HG02852 (cell line): Measurements from ENCODE around the gene P2RY12.

Source experiments
- ATAC-seq: cut with Tn5 transposase; IDR thresholded peaks from one replicate; pipeline ENCODE4 v1.9.1; 2021; ENCODE audit warnings: mild to moderate bottlenecking, moderate library complexity; ENCODE audit not compliant: unreplicated experiment

The P2RY12 gene

DNA sequence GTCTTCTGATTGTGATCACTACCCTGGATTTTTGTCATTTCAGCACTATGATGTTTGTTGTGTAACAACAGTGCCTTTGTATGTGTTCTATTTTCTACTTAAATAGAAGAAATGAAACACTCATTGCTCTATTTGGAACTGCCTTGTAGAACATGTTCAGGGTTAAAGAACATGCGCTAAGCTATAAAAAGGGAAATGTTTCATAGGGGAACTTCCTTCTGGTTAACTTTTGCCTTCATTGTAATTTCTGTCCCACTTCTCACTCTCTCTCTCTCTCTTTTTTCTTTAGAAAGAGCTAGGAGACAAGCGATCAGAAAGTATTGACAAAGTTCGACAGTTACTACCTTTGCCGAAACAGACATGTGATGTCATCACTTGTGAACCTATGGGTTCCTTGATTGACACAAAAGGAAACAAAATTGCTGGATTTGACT is at the start of gene P2RY12:
Gene P2RY12, minus strand, starts transcription at position 13 of the 434 bp plus-strand sequence. CDS start 45,908 bp downstream, outside the sequence.
- peak; percentile 51 for ATAC-seq

DNA sequence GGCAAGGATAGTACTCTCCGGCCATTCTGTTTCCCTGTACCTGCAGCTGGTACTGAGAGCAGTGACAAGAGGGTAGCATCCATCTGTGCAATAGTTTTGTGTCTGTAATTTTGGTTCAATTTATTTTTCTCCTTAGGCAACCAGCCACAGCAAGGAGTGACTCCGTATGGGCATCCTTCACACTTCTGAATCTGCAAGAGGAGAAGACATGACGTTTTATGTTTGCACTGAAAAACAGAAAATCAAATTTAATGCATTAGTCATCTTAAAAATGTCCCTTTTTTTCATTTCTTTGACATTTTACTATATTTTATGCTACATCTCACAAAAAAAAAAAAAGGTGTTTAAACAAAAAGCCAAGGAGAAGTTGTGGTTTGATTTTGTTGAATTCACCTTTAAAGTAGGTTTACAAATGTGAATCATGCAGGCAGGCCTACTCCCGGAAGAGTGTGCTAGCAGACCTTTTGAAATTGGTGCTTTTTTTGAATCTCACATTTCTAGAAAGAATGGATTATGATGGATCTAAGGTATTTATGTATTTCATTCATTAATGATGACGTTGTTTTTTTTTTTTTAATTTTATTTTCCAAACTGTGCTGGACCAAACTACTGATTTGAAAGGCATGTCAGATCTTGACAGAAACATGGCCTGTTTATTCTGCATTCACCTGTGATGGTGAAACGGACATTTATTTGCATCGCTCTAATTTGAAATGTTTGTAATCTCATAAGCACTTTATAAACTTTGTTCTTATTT is 48.2 kb upstream of the P2RY12 start:
- no peak for ATAC-seq

DNA sequence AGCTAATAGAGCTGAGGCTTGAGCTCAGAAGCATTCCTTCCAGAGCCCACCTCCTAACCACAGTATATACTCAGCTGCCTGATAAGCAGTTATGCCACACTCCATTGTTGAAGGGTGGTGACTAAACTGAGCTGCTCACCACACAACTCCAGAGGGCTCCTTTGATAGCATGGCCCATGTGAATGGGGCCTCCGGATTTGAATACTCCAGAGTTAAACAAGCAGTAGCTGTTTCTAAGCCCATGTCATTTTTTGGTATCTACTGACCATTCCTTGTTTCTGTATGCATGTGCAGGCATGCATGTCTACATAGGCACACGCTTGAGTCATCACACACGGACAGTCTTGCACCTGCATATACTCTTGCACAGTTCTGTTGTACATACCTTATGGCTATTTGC is 47.4 kb upstream of the P2RY12 start:
- no peak for ATAC-seq

DNA sequence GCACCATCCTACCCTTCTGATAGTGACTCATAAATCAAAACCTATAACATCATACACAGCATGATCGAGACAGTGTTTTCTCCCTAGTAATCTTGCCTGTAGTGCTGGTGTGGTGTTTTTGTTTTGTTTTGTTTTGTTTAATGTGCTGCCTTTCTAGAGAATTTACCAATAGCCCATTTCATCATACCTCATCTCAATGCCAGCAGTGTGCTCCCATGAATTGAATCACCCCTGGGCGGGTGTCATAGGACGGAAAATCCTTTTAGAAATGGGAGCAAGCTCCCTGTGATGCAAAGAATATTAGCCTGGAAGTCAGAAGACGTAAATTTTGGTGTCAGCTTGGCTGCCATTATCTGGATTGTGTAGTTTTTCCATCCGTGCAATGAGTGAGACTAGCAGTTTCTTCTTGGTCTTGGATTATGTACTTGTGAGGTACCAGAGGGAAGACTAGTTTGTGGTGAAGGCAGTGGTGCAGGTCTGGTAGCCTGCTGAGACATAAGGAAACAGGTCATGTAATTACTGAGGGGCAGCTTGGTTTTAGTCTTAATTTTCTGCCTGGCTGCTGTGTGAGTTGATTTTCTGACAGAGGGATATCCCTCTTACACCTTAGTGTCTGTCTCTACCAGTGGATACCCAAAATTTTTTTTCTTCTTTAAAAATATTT is 46.4 kb upstream of the P2RY12 start:
- ATAC-seq, result no peak

DNA sequence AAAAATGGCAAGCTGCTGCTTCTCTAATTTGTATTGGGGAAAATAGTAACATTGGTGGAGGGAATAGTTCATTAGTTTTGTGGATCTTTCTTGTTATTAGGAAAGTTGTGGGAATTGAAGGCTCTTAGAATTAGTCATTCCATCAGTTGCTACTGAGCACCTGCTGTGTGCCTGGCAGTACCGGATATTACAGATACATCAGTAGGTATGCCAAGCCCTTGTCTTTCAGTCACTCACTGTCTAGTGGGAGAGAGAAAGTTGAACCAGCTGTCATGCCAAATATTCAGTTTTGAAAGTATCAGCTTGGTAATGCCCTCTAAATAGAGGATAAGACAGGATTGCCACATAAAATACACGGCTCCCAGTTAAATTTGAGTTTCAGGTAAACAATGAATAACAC is 43.8 kb upstream of the P2RY12 start:
- no peak for ATAC-seq

DNA sequence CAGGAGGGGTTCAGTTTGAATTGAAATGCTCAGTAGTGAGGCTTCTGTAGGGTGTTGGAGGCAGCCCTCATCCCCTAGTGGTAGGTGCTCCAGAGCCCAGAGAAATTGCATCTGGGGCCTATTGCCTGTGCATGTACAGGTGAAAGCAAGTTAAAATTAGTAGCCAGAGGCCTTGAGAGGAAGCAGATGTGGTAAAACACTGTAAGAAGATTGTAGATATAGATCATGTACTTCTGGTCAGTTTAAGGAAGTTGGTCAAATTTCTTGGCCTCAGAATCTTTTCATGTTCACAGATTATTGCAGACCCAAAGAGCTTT is 41.7 kb upstream of the P2RY12 start:
- ATAC-seq, result peak; percentile 84

DNA sequence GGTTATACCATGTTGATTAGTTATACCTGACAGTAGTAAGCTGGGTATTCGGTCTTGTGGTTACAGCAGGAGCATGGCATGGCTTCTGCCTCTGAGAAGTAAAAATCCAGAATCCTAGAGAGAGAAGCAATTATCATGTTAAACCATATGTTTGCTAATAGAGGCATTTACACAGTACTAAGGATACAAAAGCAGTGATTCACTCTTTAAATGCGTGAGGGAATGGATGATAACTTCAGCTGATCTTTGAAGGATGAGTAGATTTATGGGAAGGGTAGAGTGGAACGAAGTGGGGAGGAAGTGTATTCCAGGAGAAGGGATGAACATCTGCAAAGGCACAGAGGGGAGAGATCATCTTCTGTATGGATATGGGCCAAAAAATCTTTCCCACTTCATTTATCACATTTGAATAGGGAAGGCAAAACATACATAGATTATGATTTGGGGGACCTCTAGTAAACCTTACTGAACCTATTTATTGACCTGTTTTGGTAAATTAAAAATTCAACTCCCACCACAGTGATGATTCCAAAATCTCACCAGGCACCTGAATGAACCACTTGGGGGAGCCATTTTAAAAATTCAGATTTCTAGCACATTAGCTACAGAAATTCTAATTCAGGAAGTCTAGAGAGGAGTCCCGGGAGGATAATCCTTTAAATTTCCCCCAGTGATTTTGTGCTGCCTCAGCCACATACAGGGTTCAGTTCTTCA is 41.2 kb upstream of the P2RY12 start:
- ATAC-seq, result peak; percentile 36

DNA sequence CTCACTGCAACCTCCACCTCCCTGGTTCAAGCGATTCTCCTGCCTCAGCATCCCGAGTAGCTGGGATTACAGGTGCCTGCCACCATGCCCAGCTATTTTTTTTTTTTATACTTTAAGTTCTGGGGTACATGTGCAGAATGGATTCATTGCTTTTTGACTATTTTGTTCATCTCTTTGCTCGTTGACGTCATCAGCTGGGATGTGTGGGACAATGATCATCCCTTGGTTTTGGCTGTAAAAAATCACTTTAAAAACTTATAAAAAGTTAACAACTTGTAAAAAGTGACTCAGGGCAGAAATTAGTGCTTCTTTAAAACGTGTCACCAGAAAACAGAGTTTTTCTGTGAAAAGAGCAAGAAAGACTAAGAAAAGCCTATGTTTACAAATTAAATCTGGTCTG is 38.5 kb upstream of the P2RY12 start:
- ATAC-seq, result no peak

DNA sequence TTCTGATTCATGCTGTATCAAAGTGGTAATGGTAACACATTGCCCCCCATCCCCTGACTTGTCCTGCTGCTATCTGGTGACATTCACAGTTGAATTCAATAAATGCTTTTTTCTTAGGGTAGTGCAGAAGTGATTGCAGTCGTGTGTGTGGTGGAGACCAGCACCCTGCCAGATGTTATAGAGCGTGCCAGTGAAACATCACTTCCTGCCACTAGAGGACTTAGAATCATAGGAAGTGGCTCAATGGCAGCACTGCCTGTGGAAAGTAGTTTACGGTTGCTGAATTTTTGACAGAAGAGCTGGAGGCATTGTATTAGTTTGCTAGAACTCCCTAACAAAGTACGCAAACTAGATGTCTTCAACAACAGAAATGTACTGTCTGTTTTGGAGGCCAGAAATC is 37.4 kb upstream of the P2RY12 start:
- ATAC-seq, result no peak

DNA sequence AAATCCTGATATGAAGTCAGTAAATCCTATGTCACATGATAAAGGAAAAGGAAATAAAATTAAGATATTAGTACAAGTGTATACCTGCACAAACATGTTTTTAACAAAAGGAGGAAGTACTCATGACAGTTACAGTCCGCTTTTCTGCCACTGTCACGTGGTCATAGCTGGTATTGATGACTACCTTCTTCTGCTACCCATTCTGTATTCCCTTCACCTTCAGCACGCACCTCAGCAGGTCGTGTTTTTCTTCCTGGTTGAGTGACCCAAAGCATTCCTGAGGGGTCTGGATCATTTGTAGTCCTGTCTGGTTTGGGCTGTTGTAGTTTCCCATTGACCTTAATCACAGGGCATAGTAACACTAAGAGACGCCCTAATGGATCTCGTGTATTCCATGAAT is 35.3 kb upstream of the P2RY12 start:
- no peak for ATAC-seq

DNA sequence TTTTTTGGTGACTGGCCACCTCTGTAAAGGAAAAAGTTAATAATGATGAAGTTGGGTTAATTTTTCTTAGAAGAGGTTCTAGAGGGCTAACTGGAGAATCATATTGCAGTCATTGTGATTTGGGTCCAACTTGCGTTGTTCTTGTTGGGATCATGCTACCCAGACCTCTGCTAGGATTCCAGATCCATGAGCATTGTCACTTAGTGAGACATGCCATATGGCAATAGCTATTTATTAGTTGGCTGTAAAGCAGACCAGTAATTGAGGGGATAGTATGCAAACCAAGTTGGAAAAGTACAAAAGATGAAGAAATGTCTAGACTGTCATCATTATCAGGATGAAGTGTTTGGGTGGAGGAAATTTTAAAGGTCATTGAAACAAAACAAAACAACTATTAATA is 30.7 kb upstream of the P2RY12 start:
- ATAC-seq, result no peak

DNA sequence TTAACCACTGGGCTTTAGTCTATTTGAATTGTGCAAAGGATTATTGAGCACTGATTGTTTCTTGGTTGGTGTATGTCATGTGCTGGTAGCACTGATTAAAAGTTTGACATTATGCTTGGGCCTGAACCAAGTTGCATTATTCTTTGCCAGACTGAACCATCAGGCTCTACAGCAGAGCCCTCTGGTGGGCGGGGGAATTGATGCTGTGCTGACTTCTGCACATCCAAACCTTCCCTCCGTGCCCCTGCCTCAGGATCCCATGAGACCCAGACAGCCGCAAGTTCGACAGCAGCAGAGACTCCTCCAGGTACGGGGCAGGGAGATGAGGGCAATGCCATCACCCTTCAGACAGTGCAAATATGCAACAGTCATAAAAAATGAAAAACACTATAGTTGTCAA is 28.4 kb upstream of the P2RY12 start:
- ATAC-seq, result no peak

DNA sequence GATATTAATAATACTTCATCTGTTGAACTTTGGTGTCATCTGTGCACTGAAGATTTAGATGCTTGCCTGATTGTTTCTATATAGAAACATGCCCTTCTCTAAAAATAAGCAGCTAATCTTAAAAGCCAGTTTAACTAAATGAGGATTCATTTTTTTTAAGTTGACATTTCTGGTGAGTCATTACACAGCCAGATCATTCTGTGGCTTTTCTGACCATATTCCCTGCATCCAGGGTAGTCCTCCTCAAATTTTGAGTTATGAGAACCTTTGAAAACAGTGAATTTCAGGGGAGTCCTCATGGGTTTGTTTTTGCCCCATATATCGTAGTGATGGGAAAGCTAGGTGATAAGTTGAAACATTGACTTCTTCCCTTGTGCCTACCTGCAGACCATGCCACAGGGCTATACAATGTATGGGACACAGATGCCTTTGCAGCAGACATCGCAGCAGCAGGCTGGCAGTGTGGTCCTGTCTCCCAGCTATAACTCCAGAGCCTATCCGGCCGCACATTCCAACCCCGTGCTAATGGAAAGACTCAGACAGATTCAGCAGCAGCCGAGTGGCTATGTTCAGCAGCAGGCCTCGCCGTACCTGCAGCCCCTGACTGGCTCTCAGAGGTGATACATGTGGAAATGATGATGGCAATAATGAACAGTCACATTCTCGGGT is 26.5 kb upstream of the P2RY12 start:
- ATAC-seq, result no peak

DNA sequence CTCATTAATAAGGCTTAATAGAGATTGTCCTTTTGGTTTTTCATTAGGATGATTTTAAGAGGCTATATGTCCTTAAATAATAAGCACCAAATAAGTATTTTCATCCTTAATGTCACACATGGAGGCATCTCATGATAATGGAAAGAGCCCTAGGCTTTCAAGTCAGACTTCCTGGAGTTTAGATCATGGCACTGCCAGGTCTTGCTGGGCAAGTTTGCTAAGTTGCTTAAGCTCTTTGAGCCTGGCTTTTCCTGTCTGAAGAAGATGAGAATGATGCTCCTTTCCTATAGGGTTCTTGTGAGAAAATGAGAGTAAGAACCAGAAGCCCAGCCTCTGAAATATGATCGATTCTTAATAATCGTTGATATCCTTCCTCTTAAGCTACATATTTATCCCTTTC is 23.4 kb upstream of the P2RY12 start:
- no peak for ATAC-seq

DNA sequence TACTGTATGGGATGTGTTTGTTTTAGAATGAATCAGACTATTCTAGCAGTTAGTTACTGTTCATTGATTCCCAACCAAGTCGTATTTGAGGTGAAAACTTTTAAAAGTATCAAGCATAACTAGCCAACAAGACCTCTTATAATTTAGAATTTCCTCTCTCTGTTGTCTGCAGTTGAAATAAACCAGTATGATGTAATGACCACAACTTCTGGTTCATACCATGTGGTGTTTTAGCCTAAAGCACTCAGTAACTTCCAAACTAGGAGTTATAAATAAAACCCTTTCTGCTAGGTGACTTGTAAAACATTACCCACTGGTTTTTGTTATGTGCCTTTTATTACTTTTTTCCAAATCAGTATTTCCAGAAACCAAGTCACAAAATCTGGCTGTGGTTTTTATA is 19.8 kb upstream of the P2RY12 start:
- no peak for ATAC-seq

DNA sequence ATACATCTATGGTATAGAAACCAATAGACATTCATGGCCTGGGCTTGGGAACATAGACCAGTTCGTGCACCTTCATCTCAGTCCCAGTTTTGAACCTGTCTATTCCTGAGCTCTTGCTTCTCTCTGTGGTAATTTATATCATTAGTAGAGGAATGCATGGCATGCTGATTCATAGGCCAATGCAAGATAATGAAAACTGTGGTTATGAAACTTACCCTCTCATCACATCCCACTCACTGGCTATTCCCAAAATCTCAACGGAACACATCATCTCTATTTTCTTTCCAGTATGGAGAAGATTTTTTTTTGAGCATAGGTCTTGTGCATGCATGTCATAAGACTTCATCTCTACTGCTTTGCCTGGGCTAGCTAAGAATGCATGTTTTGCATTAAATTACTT is 18.7 kb upstream of the P2RY12 start:
- ATAC-seq, result no peak

DNA sequence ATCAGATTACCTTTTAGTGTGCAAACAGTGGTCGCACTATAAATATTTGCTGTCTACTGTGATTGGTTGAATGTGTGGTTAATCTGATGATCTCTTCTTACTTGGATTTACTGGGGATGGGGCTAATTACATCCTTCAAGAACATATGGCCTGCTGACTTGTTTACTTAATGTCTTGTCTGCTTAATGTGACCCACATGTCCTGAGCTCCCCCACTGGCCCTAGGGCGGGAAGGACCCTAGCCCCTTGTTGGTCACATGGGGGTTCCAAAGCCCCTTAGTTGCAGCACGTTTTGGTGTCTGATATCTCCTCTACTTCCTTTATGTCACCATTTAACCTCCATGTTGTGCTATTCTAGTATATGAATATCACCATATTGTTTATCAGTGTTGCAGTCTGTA is 17.8 kb upstream of the P2RY12 start:
- ATAC-seq, result no peak

DNA sequence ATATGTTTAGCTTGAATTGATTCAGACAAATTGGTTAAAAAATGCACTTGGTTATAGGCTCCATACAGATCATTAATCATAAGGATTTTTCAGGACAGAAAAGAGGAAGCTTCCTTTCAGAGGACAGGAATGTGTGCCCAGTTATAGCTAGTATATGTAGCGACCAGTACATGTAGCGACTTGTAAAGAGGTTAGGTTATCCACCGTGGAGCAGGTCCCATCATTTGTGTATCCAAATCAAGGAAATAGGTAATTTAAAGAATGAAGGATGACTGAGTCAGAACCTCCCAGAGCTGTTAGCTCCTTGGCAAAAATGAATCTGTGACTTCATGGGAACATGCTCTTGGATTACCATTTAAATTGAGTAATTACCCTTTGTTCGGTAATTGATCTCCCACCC is 15.8 kb upstream of the P2RY12 start:
- ATAC-seq, result no peak

DNA sequence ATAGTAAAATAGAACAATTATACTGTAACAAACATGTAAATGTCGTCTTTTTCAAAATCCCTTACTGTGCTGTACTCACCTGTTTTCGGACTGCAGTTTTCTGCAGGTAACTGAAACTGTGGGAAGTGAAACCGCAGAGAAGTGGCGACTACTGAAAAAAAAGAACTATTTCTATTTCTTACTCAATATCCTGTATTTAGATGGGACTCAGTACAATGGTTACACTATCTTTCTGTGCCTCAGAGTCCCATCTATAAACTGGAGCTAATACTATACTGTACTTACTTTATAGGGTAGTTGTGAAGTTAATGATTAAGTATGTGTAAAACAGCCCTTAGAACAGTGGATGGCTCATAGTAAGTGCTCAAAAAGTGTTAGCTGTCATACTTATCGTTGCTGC is 14.3 kb upstream of the P2RY12 start:
- no peak for ATAC-seq

DNA sequence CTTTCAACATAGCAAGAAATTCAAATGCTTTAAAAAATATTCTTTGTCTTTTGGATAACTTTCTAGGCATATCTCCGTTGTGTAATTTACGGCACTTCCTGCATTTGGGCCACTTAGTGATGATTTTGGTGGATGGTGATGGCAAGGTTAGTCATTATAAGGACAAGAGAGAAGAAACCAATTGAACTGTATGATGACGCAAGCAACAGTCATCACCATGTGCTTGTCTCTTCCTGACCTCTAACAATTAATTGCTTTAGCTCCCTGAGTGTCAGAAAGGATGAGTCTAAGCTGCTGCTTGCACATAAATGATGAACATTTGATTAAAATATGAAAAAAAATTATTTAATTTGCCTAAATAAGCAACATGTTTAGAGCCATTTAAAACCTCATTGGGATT is 11.3 kb upstream of the P2RY12 start:
- no peak for ATAC-seq

DNA sequence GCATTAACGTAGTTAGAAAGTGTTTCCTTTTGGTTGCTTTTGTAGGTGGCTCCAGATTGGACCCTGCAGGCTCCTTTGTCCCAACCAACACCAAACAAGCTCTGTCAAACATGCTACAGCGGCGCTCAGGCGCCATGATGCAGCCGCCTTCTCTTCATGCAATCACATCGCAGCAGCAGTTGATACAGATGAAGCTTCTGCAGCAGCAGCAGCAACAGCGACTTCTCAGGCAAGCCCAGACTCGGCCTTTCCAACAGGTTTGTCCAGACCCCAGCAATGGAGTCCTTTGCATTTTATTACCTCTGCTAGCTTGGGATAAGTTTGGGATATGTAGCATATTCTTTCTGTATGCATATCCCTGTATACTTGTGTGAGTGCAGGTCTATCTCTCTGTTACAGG is 10.1 kb upstream of the P2RY12 start:
- no peak for ATAC-seq

DNA sequence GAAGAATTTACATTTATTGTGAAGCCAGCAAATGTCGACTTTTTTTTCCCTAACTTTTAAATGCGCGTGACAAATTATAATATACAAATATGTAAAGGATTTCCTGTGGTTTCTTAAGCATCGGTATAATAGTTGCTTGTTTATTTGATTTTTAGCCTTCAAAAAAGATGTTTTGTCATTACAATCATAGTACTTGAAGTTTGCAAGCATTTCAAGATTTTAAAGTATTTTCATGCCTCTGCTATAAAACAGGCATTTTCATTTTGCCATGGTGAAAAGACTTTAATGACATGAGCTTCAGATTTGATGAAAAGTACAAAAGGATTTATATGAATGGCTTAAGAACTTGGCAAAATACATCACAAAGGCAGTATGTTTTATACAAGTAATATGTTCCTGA is 9.4 kb upstream of the P2RY12 start:
- ATAC-seq, result no peak
